Measurements from ENCODE around the gene MLNR. TPM values are rescaled to one million over a fixed set of nuclear protein-coding genes. Genes with fewer than 3 reads are reported as not detected.

The MLNR gene
- polyA plus RNA-seq, 3 donors = 0.06 TPM; not detected in 2

GRCh38 chr13:49220856-49221589 is 885 bp downstream of the MLNR start:
- no peak overlapping the region for H3K27ac ChIP-seq (ENCODE audit: low read depth, low read length)
- 6 to 9% (median 7%) methylated on average over 56 to 73 of the region's 73 CpGs for WGBS, 3 donors

- 67 to 78% (median 71%) methylated on average over 4 of the region's 4 CpGs for WGBS, 3 donors
- no peak overlapping the region for H3K27ac ChIP-seq (ENCODE audit: low read depth, low read length)
Measured at GRCh38 chr13:49221590-49221965, 1.4 kb downstream of the MLNR start.

DNA sequence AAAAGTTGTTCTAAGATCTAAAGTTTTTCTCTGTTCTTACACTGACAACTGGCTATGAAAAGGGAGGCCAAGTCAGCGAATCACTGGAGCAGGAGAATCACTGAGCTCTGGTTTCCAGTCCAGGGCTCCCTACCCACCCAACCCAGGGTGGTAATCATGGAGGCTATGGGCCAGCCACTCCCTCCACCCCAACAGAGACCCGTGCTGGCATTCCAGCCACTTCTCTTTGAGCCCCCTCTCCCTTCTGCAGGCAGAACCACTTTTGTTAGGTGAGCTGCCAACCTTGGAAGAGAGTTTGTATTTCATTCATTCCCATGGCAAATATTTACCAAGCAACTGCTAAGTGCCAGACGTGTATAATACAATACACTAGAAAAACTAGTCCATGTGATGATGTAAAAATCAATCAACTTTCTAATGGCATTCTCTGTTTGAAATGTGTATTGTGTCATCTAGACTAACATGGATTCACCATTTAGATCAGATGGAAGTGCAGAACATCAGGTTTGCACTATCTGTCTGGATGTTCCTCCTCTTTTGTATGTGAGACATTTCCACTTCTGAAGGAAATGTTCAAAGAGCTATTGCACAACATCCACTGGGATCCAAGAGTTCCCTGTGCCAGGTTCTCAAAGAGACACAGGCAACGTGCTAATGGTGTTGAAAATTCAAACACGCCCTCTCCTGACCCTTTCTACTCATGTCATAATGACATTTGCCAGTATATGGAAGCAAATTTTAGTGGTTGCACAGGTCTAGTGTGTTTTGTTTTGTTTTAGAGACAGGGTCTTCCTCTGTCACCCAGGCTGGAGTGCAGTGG is 5.3 kb downstream of the MLNR start:
- WGBS, 3 donors = 27 to 50% (median 48%) methylated on average over 5 of the region's 5 CpGs
- no peak overlapping the region for H3K27ac ChIP-seq (ENCODE audit: low read depth, low read length)

GRCh38 chr13:49226613-49227012 is 6.5 kb downstream of the MLNR start:
- 82 to 92% (median 85%) methylated on average over 5 of the region's 5 CpGs for WGBS, 3 donors
- no peak overlapping the region for H3K27ac ChIP-seq (ENCODE audit: low read depth, low read length)

GRCh38 chr13:49234741-49235140 is 14.6 kb downstream of the MLNR start:
- WGBS, 3 donors = 86 to 90% (median 89%) methylated on average over 3 of the region's 3 CpGs
- H3K27ac ChIP-seq (ENCODE audit: low read depth, low read length) = no peak overlapping the region

DNA sequence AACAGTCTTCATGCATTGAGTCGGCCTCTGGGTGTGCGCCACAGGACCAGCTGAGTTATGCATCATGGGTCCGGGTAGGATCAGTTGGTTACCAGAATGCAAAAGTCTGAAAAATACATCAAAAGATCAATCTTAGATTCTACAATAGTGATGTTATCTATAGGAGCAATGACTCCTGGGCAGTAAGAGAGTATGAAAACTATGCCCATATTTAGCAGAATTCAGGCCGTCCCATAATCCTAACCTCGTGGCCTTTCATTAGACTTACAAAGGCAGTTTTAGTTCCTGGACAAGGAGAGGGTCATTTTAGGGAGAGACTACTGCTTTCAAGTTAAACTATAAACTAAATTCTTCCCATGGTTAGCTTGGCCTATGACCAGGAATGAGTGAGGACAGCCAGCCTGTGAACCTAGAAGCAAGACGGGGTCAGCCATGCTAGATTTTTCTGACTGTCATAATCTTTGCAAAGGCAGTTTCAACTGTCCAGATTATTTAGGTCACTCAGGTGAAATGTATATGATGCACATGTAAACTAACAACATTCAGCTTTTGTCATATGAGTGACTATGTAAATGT is 15.8 kb downstream of the MLNR start:
- no peak overlapping the region for H3K27ac ChIP-seq (ENCODE audit: low read depth, low read length)
- WGBS, 3 donors = 83 to 90% (median 90%) methylated on average over 6 of the region's 6 CpGs

GRCh38 chr13:49238621-49239020 is 18.5 kb downstream of the MLNR start:
- WGBS, 3 donors = 95 to 99% (median 96%) methylated on average over 2 of the region's 2 CpGs

GRCh38 chr13:49240017-49240416 is 19.9 kb downstream of the MLNR start:
- WGBS, 3 donors = 34 to 41% (median 38%) methylated on average over 4 of the region's 4 CpGs
- H3K27ac ChIP-seq (ENCODE audit: low read depth, low read length) = no peak overlapping the region

More at GRCh38 chr13:49238621-49239020, 18.5 kb downstream of the MLNR start:
- H3K27ac ChIP-seq (ENCODE audit: low read depth, low read length) = no peak overlapping the region

DNA sequence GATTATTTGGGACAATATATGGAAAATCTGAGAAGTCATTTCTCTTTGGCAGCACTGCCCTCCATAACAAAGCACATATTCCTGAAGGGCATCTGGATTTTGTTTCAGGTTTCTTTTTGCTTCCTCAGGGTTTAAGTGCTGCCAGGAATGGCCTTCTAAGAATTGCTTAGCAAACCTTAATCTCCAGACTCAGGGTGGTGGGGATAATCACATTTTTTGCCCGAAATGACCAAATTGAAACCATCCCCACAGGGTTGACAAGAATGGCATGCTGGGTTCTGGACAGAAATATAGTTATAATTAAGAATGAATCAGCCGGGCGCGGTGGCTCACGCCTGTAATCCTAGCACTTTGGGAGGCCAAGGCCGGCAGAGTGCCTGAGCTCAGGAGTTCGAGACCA is 21.2 kb downstream of the MLNR start:
- 93 to 96% (median 96%) methylated on average over 7 of the region's 7 CpGs for WGBS, 3 donors
- no peak overlapping the region for H3K27ac ChIP-seq (ENCODE audit: low read depth, low read length)

- no peak overlapping the region for H3K27ac ChIP-seq (ENCODE audit: low read depth, low read length)
Measured at GRCh38 chr13:49245101-49245500, 25.0 kb downstream of the MLNR start.

DNA sequence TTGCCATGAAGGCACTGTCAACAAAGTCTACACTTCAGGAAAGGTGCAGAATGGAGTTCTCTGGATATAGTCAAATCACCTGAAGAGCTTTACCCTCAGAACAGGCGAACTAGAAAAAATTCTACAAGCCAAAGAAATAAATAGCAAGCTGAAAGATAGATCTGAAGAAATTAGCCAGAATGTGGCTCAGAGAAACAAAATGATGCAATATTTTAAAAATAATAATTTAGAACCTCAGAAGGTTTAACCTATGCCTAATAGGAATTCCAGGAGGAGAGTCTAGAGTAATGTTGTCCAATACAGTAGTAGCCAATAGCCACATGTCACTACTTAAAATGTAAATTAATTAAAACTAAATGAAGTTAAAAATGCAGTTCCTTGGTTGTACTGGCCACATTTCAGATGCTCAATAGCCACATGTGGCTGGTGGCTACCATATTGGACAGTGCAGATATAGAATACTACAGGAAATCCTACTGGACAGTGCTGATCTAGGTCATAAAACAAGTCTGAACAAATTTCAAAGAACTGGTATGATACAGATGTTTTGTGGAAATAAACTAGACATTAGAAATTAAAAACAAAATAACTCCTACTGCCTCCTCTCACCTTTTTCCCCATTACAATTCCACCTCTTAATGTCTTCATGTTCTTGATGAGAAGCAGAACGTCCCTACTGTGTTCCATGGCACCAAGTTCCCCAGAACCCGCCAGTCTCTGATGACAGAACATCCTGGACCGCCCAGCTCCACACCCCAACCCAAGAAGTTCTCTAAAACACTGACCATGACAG is 26.9 kb downstream of the MLNR start:
- H3K27ac ChIP-seq (ENCODE audit: low read depth, low read length) = peak overlapping the region; percentile 56
- 23 to 26% (median 25%) methylated on average over 4 of the region's 4 CpGs for WGBS, 3 donors

DNA sequence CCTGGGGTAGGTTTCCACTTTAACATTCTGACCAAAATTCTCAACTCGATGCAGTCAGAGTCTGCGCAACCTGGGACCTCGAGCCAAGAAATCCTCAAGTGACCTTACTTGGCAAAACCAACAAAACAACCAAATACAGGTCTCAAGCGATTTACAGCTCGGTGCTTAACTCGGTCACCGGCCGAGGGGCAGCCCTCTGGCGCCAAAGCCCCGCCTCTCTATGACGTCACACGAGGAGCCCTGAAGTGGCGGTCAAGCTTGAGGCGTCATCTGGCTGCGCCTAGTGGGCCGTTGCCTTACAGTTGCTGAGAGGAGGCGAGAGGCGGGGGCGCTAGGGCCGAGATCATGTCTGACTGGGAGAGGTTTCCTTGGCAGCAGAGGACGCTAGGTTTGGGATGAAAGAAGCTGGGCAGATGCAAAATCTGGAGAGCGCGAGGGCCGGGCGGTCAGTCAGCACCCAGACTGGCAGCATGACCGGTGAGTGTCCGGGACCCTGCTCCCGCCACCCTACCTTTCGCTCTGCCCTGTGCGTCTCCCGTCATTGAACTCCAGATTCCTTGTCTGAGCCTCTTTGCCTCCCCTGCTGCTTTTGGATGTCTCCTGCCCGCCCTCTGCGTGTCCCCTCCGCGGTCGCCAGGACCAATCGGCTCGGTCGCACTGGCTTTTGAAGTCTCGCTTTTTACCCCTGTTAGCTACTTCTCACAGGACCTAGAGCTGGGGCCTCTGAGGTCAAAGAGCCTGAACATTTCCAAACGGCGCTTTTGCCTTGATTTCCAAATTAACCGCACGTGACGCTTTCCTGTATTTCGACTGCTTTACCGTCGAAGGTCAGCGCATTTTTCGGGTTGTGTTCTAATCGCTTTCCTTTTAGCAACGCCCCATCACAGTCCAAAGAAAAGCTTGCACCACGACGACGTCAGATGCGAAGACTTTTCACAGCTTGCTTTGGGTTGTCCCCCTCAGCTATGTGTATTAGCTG is 27.8 kb downstream of the MLNR start, which contains the start of gene CDADC1:
CDADC1 (plus strand) TSS at position 283 of the 979 bp plus-strand sequence; CDS start at position 396, 113 bp downstream.
- H3K27ac ChIP-seq (ENCODE audit: low read depth, low read length) = peak within 1 kb of the TSS; percentile 56
- WGBS, 3 donors = 0% methylated on average over 56 of the region's 56 CpGs

- WGBS, 3 donors = 3 to 8% (median 3%) methylated on average over 6 of the region's 6 CpGs
- peak overlapping the region; percentile 14 for H3K27ac ChIP-seq (ENCODE audit: low read depth, low read length)
Measured at GRCh38 chr13:49248622-49249002, 28.5 kb downstream of the MLNR start.

DNA sequence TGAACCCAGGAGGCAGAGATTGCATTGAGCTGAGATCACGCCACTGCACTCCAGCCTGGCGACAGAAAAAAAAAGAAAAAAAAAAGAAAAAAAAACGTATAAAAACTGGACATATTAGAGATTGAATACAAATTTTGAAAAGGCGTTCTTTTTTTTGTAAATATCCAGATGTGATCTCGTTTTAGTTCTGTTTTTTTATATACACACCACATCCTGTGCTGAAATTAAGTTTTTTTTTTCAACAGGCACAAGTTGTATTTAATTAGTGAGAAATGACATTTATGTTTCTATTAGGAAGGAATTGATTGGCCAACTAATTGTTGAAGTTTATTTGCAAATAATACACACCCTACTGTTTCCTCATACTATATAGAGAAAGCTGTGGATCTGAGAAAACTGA is 31.2 kb downstream of the MLNR start:
- WGBS, 3 donors = 53 to 82% (median 69%) methylated on average over 5 of the region's 5 CpGs
- H3K27ac ChIP-seq (ENCODE audit: low read depth, low read length) = no peak overlapping the region

- no peak overlapping the region for H3K27ac ChIP-seq (ENCODE audit: low read depth, low read length)
- 76 to 95% (median 91%) methylated on average over 1 of the region's 1 CpG for WGBS, 3 donors
Measured at GRCh38 chr13:49253310-49253709, 33.2 kb downstream of the MLNR start.

DNA sequence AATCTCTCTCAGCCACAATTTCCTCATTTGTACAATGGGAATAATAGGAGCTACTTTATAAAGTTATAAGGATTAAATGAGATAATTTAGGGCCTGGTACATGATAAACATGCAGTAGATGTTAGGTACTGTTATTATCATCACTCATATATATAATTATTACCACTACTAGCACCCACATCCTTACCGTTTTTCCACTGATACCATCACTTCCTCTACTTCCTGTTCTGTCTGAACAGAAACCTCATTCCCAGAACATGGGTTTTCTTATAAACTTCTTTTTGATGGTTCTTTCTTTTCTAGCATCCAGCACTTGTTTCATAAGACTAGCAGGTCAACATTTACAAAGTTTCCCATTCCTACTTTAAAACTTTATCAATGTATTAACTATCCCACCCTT is 33.9 kb downstream of the MLNR start:
- 32 to 67% (median 35%) methylated on average over 1 of the region's 1 CpG for WGBS, 3 donors
- H3K27ac ChIP-seq (ENCODE audit: low read depth, low read length) = no peak overlapping the region

GRCh38 chr13:49256841-49257240 is 36.7 kb downstream of the MLNR start:
- 55 to 88% (median 69%) methylated on average over 2 of the region's 2 CpGs for WGBS, 3 donors
- H3K27ac ChIP-seq (ENCODE audit: low read depth, low read length) = no peak overlapping the region
